HG03521 (cell line): ENCODE data around the gene TRIP10.
A peak's percentile ranks its signal among the peaks of the same experiment; 100 is the strongest.
"Not testable (repeated sequence)": the region's sequence is repeated elsewhere in the genome, so short reads cannot be mapped to it uniquely, and the experiment has no call there.

Experiments used
- ATAC-seq: cut with Tn5 transposase; IDR thresholded peaks from one replicate; pipeline ENCODE4 v1.9.1; 2021; ENCODE audit warnings: mild to moderate bottlenecking, moderate library complexity; ENCODE audit not compliant: unreplicated experiment

Gene TRIP10

DNA sequence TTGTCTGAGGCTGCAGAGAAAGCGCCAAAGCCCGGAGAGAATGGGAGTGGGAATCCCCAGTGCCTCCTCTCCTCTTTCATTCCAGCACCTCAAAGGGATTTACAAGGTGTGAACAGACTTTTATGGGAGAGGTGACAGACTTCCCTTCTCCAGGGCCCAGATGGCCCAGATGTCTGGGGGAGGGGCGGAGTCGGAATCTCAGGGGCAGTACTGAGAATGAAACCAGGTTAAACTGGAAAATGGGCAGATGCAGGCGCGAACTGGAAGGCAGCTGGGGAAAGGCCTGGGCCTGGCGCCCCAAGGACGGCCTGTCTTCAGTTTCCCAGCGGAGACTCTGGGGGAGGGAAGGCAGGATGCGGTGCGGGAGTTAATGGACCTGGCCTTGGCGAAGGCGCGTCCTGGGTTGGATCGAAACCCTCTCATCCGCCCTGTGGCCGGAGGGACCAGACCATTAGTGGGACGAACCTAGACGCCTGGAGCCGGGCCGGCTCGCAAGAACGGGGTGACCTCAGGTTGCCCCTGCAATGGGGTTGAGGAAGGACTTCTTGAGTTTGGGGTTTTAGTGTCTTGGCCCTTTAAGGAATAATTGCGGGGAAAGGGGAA is 592 bp upstream of the TRIP10 start:
- no peak for ATAC-seq

DNA sequence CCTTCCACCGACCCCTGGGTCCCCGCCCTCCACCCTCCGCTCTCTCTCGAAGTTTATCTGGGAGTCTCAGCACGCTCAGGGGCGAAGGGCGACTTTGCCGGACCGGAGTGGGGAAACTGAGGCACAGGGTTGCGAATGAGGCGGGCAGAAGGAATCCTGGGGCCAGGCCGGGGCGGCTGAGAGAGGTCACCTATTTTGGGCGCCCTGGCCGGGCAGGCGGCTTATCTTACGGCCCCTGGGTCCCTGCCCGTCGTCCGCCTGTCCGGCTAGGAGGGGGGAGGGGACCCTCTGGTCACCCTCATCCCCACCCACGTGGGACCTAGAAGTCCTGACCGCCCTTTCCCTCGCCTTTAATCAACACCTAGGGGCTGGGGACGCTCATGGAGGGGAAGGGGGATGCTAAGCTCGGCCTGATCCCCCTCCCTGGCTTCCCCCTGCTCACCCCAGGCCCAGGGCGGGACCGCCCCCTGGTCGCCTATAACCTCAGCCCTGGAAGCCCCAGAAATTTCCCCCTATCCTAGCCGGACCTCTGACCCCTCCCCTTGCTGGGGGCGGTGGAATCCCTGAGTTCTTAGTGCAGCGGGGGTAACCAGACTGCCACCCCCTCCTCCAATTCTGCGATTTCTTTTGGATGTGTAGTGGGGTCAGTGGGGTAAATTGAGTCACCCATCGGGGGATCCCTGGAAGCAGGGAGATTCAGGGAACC is 556 bp downstream of the TRIP10 start:
- no peak for ATAC-seq

DNA sequence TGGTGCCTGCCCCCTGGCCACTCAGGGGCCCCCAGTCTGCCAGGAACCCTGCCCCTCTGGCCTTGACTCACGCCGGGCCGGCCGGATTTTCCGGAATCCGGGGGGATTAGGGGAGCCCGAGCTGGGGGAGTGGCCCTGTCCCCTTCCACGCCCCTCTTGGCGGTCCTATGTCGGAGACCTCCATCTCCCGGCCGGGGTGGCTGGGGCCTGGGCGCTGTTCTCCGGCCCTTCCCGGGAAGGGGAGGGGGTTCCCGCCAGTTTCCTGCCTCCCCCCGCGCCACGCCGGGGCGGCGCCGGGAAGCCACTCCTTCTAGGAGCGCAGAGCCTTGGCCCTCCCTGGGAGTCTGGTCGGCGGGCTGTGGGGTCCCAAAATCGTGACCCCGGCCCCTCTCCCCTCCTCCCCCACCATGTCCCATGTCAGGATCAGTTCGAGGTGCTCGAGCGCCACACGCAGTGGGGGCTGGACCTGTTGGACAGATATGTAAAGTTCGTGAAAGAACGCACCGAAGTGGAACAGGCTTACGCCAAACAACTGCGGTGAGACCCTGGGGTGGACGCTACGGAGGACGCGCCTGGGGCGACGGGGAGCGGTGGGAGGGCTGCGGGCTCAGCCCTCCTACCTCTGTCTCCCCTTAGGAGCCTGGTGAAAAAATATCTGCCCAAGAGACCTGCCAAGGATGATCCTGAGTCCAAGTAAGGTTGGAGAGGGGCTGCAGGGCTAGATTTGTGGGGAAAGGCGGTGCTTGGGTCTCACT is 1.3 kb downstream of the TRIP10 start:
- ATAC-seq, result no peak

DNA sequence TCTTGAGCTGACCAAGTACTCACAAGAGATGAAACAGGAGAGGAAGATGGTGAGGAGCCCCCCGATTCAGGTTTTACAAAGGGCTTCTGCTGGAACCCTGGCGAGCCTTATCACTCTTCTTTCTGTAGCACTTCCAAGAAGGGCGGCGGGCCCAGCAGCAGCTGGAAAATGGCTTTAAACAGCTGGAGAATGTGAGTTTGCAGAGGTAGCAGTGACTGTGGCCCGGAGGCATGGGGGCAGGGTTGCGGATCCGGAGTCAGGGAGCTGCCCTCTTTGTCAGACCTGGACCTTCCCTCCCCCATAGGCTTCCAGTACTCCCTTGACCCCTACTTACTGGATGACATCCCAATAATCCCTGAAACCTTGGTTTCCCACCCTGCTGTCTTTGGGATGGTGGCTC is 3.6 kb downstream of the TRIP10 start:
- ATAC-seq, result no peak

DNA sequence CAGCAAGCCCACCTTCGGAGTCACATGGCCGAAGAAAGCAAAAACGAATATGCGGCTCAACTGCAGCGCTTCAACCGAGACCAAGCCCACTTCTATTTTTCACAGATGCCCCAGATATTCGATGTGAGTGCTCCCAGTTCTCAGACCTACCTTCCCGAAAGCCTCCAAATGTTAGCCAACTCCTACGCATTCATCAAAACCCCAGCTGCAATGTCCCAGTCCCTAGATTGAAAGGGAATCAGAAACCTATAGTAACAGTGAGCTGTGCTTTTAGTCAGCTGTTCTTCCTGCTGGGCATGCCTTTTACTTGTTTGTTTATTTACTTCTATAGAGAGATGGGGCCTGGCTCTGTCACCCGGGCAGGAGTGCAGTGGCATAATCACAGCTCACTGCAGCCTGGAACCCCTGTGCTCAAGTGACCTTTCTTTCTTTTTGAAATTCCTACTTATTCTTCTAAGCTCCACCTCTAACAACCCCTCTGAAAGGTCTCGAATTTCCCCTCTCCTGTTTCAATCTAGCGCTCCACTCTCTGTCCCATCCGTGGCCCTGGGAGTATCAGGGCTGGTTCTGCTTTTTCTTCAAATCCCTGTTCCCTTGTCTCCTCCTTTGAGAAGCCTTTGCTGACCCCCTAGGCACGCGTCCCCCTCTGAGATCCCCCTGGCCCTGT is 4.4 kb downstream of the TRIP10 start:
- no peak for ATAC-seq

DNA sequence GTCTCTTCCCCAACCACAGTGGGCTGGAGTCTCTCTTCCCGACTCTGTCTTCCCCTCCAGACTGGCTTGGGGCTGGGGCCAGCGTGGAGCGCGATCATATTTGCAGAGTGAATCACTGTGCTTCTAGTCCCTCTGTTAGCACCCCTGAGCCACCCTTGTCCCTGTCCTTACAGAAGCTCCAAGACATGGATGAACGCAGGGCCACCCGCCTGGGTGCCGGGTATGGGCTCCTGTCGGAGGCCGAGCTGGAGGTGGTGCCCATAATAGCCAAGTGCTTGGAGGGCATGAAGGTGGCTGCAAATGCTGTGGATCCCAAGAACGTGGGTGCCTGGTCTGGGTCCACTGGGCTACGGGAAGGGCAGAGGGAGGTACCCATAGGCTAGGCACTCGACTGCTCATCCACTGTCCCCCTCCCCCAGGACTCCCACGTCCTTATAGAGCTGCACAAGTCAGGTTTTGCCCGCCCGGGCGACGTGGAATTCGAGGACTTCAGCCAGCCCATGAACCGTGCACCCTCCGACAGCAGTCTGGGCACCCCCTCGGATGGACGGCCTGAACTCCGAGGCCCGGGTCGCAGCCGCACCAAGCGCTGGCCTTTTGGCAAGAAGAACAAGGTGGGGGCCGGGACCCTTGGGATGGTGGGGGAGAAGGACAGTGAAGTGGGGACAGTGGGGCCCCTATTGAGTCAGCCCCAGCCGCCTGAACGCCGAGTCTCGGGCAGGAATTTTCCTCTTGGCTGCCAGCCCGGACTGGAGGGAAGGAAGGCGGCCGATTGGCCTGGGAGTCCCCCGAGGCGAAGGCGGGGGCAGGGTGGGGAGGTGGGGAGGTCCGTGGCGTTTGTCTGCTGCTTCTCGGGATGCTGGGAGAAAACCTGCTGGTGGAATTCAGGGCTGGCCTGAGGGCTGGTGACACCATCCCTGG is 5.2 kb downstream of the TRIP10 start:
- no peak for ATAC-seq

DNA sequence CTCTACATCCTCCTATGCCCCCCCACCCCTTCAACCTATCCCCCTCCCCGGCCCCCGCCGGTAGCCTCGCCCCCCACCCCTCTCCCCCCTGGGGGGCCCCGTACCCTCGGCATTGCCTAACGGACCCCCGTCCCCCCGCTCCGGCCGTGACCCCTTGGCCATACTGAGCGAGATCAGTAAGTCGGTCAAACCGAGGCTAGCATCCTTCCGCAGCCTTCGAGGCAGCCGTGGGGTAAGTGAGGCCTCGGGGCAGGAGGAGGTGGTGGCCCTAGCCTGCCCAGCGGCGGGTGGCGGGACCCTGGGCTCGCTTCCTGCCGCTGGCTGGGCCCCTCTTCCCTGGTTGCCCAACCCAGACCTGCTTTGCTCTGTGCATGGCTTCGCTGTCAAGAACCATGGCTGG is 6.5 kb downstream of the TRIP10 start:
- ATAC-seq, result no peak

DNA sequence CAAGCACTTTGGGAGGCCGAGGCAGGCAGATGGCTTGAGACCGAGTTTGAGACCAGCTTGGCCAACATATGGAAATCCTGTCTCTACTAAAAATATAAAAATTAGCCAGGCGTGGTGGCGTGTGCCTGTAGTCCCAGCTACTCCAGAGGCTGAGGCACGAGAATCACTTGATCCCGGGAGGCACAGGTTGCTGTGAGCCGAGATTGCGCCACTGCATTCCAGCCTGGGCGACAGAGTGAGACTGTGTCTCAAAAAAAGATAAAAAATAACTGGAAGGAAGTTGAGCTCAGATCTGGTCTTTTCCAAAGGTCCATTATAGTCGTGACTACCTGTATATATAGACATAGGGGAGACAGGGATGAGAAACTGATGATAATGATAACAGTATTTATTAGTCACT is 9.1 kb downstream of the TRIP10 start:
- ATAC-seq, result not testable (repeated sequence)

DNA sequence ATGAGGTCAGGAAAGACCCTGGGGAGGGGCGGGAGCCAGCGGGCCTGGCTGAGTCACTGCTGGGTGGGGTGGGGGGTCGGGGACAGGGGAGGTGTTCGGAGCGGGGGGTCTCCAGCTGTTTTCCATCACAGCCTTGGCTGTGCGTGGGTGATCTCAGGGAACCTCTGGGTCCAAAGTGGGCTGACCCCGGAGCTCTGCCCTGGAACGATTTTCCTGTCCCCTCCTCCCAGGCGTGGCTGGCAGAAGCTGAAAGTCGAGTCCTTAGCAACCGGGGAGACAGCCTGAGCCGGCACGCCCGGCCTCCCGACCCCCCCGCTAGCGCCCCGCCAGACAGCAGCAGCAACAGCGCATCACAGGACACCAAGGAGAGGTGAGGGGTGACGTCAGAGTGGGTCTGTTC is 10.6 kb downstream of the TRIP10 start:
- ATAC-seq, result no peak

DNA sequence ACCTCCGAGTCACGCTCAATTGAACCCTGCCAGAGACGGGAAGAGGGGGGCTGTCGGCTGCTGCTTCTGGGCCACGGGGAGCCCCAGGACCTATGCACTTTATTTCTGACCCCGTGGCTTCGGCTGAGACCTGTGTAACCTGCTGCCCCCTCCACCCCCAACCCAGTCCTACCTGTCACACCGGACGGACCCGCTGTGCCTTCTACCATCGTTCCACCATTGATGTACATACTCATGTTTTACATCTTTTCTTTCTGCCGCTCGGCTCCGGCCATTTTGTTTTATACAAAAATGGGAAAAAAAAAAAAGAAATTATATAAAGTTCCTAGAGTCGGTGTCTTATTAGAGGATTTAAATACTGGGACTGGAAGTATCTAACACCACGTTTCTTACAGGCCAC is 11.7 kb downstream of the TRIP10 start:
- ATAC-seq, result no peak

DNA sequence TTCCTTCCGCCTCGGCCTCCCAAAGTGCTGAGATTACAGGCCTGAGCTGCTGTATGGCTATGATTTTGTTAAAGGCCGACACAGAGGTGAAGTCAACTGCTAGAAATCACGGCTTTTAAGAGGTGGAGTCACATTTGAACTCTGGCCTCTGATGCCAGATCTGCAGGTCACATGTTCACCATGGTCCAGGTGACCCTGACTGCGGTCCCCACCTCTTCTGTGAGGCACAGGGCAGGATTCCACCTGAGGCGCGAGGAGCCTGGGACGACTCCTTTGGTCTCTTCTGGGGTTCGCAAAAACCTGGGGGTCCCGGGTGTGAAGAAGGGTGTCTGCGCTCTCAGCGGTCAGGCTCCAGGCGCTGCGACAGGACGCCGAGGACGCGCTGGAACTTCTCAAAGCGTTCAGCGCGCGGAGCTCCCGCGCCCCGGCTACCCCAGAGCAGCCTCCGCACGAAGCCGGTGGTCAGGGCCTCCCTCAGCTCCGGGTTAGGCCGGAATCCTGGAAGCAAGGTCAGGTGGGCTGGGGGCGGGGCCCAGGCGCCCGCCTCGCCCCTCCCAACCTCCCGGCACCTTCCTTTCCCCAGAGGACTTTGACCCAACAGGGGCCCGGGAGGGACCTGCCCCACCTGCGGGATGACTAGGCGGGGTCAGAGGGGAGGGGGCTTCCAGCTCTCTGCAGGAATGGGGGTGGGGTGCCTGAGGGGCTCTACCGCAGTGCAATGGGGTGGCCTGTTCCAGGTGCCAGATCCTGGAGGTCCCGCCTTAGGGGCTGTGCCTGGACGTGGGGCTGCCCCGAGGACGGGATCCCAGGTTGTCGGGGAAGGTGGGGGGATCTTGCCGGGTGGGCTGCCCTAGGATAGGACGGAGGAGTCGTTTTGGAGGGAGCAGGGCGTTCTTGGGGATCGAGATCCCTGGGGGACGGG is 13.0 kb downstream of the TRIP10 start:
- ATAC-seq, result no peak

DNA sequence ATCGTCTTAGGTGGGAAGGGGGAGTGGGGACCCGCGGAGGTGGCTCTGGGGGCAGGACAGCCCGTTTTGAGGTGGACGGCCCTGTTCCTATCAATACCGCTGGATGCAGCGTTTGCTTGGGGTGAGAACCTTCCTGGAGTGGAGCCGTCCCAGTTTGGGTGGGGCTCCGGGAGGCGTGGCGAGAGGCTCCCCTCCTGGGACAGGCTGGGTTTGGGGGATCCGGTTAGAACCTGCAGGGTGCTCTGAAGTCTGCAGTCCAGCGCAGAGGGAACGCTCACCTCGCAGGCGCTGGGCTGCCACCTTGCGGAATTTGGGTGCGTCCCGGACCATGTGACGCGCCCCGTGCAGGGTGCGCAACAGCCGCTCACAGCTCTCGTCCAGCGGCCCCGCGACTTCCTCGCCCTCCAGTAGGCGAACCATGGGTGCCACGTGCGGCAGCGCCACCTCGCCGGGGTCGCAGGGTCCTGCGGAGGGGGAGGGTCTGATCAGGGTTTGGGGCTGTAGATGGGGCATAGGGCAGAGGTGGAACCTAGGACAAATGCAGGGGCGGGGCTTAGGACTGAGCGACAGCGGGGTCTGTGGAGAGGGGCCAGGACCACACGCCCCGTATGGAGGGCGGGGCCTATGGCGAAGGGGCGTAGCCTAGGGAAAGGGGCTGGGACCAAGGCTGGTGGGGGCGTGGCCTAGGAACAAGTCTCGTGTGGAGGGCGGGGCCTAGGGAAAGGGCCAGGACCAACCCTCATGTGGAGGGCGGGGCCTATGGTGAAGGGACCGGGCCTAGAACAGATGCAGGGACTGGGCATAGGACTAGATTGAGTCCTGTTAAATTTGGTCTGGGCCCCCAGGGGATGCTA is 13.9 kb downstream of the TRIP10 start:
- ATAC-seq, result peak; percentile 75

DNA sequence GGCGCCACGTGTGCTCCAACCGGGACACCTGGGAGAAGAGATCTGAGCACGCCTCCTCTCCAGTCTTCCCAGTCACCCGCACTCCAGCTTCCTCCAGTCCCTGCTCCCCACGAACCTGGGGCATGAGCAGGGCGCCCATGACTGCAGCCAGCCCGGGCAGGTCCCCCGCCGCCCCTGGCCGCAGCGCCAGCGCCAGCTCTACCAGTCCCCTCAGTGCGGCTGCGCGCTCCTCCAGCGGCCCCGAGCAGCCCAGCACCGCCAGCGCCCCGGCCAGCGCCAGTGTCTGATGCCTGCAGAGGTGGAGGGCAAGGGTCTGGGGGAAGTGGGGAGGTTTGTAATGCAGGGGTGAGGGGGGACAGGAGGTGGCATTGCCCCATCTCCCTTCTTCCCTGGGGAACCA is 14.7 kb downstream of the TRIP10 start:
- no peak for ATAC-seq

DNA sequence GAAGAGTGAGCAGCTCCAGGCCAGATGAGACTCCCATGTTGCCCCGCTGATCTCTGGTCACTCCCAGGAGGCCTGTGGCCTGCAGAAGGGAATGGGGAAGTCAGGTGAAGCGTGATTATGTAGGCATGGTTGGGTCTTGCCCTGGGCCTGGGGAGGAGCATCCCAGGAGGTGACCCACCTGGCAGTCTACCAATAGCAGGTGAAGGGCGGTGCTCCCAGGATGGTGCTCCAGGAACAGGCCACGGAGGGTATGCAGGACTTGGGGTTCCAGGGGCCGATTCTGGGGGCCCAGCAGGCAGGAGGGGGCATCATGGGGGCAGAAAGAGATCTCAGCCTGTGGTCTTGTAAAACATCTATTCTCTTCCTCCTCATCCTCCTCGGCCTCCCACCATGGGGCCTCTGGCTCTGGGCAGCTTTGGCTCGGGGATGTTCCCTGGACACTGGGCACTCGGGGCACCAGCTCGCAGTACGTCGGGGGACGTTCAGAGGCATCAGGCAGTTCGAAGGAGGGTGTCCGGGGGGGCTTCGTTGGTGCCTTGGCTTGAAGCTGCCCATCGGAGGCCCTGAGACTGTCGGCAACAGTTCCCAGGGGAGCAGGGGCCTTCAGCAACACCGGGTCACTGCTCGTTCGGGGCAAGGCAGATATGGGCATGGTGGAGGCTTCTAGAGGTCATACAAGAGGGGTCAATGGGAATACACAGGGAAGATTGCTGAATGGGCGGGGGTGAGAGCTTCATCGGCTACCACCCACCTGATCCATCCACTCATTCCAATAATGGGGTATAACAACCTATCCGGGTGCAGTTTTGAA is 15.4 kb downstream of the TRIP10 start:
- no peak for ATAC-seq

DNA sequence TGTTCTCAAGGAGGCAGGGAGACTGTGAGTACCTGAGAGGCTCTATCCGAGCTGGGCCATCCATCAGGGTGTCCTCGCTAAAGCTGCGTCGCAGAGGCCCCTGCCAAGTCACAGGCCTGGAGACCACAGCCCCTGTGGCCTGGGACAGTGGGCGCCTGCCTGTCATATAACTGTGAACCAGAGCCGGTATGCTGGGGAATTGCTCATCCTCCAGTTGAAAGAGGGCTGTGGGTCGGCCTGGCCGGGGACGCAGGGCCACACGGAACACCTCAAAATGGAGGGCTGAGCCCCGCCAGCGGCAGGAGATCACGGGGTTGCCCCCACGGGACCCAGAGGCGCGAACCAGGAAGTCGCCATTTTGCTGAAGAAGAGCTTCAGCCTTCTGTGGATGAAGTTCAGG is 21.1 kb downstream of the TRIP10 start:
- no peak for ATAC-seq

DNA sequence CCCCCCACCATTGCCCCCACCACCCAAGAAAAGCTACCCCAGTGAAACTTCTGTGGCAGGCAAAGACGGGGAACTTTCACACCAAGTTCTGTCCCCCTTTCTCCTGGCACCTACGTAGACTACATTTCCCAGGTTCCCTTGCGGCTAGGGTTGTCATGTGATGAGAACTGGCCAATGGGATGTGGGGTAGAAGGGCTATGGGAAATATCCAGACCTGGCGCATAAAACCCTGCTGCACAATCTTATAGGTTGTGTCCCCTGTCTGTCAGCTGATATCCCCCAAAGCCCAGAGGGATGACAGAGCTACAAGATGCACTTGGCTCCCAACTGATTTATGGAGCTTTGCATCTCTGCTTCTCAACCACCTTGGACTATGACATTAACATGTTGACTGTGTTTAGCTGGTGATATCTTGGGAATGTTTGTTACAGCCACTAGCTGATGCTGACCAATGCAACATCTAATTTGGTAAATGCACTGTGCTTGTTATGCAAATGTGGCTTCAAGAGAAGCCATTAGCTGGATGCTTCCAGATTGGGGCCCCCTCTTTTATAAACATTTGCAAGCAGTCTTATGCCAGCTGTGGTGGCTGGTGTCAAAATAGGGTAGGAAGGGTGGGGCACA is 21.7 kb downstream of the TRIP10 start:
- no peak for ATAC-seq

DNA sequence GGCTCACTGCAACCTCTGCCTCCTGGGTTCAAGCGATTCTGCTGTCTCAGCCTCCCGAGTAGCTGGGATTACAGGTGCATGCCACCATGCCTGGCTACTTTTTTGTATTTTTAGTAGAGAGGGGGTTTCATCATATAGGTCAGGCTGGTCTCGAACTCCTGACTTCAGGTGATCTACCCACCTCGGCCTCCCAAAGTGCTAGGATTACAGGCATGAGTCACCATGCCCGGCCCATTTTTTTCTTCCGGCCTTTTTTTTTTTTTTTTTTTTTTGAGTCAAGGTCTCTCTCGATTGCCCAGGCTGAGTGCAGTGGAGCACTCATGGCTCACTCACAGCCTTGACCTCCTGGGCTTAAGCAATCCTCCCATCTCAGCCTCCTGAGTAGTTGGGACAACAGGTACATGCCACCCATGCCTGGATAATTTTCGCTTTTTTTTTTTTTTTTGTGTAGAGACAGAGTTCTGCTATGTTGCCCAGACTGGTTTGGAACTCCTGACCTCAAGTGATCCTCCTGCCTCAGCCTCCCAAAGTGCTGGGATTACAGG is 22.8 kb downstream of the TRIP10 start:
- ATAC-seq, result not testable (repeated sequence)
